DOHH2 (cell line): Measurements from ENCODE around the gene AP5B1.

ENCODE experiments used
- H3F3A ChIP-seq: fragments of 200-600 bp; sonication (generic), shearing (Covaris generic); 2 replicates; pipeline ENCODE4 v1.6.0; 2016; ENCODE audit warnings: antibody characterized with exemption, mild to moderate bottlenecking; ENCODE audit not compliant: control insufficient read depth, insufficient read depth
- H3K27ac ChIP-seq: fragments of 200-600 bp; sonication (generic); 2 replicates; pipeline ENCODE4 v1.5.1; 2014; ENCODE audit warnings: low read depth, mild to moderate bottlenecking, low read length, moderate library complexity
- H3K27me3 ChIP-seq: fragments of 200-600 bp; sonication (generic); 2 replicates; pipeline ENCODE4 v1.6.1; 2014; ENCODE audit warnings: mild to moderate bottlenecking, low read length, mixed read lengths; ENCODE audit not compliant: control insufficient read depth
- H3K36me3 ChIP-seq: fragments of 200-600 bp; sonication (generic); 2 replicates; pipeline ENCODE4 v1.6.1; 2014; ENCODE audit warnings: mild to moderate bottlenecking, low read length, moderate library complexity, mixed read lengths; ENCODE audit not compliant: control insufficient read depth
- H3K4me1 ChIP-seq: fragments of 200-600 bp; sonication (generic); 2 replicates; pipeline ENCODE4 v1.6.1; 2014; ENCODE audit warnings: mild to moderate bottlenecking, low read length, mixed read lengths; ENCODE audit not compliant: control insufficient read depth
- H3K4me2 ChIP-seq: fragments of 200-600 bp; sonication (generic); 2 replicates; pipeline ENCODE4 v1.6.0; 2014; ENCODE audit warnings: mild to moderate bottlenecking, low read length, moderate library complexity
- H3K4me3 ChIP-seq: fragments of 200-600 bp; sonication (generic); 2 replicates; pipeline ENCODE4 v1.5.1; 2014; ENCODE audit warnings: mild to moderate bottlenecking, low read length, mixed read lengths
- H3K79me2 ChIP-seq: fragments of 200-600 bp; sonication (generic); 2 replicates; pipeline ENCODE4 v1.6.1; 2014; ENCODE audit warnings: mild to moderate bottlenecking, low read length, mixed read lengths; ENCODE audit not compliant: control insufficient read depth
- H3K9me2 ChIP-seq: fragments of 200-600 bp; sonication (generic); replicated peaks from 2 replicates; pipeline ENCODE4 v1.6.1; 2014; ENCODE audit warnings: mild to moderate bottlenecking, low read length, mixed read lengths; ENCODE audit not compliant: control insufficient read depth
- H3K9me3 ChIP-seq: fragments of 200-600 bp; sonication (generic); 2 replicates; pipeline ENCODE4 v1.6.1; 2014; ENCODE audit warnings: antibody characterized with exemption, low read length, mixed read lengths; ENCODE audit not compliant: control insufficient read depth, insufficient read depth
- H4K20me1 ChIP-seq: fragments of 200-600 bp; sonication (generic); 2 replicates; pipeline ENCODE4 v1.6.0; 2014; ENCODE audit warnings: low read depth, mild to moderate bottlenecking, antibody characterized with exemption, low read length, moderate library complexity; ENCODE audit not compliant: control insufficient read depth, insufficient read depth
- CTCF ChIP-seq: fragments of 200-600 bp; sonication (generic); IDR thresholded peaks from one replicate; pipeline ENCODE4 v1.5.1; 2014; ENCODE audit warnings: antibody characterized with exemption, mild to moderate bottlenecking, low read depth, low read length; ENCODE audit not compliant: poor library complexity, severe bottlenecking
- EZH2phosphoT487 ChIP-seq: fragments of 200-600 bp; sonication (generic); IDR thresholded peaks from 2 replicates; pipeline ENCODE4 v1.6.1; 2017; ENCODE audit warnings: borderline replicate concordance, mild to moderate bottlenecking, antibody characterized with exemption, low read length, moderate library complexity, mixed read lengths

The AP5B1 gene

GRCh38 chr11:65793625-65794400 lies 13.0 kb upstream of the AP5B1 start:
- Histone ChIP-seq H3K4me2 (no peak overlapping the region), H3K27ac (no peak overlapping the region), H3K79me2 (no peaks in the 10 kb centered on the region), H3K36me3 (no peaks in the 10 kb centered on the region), H3K4me1 (peaks cover 18% of the 10 kb centered on the region), H3K9me3 (no peaks in the 10 kb centered on the region), H3K9me2 (no peaks in the 10 kb centered on the region), H3K27me3 (peaks cover 21% of the 10 kb centered on the region), H4K20me1 (no peaks in the 10 kb centered on the region), H3F3A (no peaks in the 10 kb centered on the region), H3K4me3 (no peak overlapping the region)
- TF ChIP-seq EZH2phosphoT487 (no peak), CTCF (no peak)

GRCh38 chr11:65793144-65793581 lies 12.4 kb upstream of the AP5B1 start:
- no peaks in the 10 kb centered on the region for H3F3A ChIP-seq
- no peaks in the 10 kb centered on the region for H4K20me1 ChIP-seq
- H3K9me3 ChIP-seq, result no peaks in the 10 kb centered on the region
- H3K9me2 ChIP-seq, result no peaks in the 10 kb centered on the region
- no peak overlapping the region for H3K4me2 ChIP-seq
- no peaks in the 10 kb centered on the region for H3K79me2 ChIP-seq
- no peak for TF ChIP-seq CTCF
- no peak for TF ChIP-seq EZH2phosphoT487
- peaks cover 25% of the 10 kb centered on the region for H3K4me1 ChIP-seq
- H3K4me3 ChIP-seq, result no peak overlapping the region
- H3K27ac ChIP-seq, result no peak overlapping the region
- peaks cover 28% of the 10 kb centered on the region for H3K27me3 ChIP-seq
- H3K36me3 ChIP-seq, result no peaks in the 10 kb centered on the region

GRCh38 chr11:65792456-65792855 lies 11.7 kb upstream of the AP5B1 start:
- no peaks in the 10 kb centered on the region for H3K9me2 ChIP-seq
- H3F3A ChIP-seq, result no peaks in the 10 kb centered on the region
- no peak overlapping the region for H3K4me3 ChIP-seq
- peaks cover 32% of the 10 kb centered on the region for H3K4me1 ChIP-seq
- no peak overlapping the region for H3K4me2 ChIP-seq
- H3K27me3 ChIP-seq, result peaks cover 35% of the 10 kb centered on the region
- H3K36me3 ChIP-seq, result no peaks in the 10 kb centered on the region
- H4K20me1 ChIP-seq, result no peaks in the 10 kb centered on the region
- no peak for TF ChIP-seq EZH2phosphoT487
- no peak for TF ChIP-seq CTCF
- no peaks in the 10 kb centered on the region for H3K79me2 ChIP-seq
- H3K9me3 ChIP-seq, result no peaks in the 10 kb centered on the region
- no peak overlapping the region for H3K27ac ChIP-seq
